Esophagus squamous epithelium (tissue), 4 donors: ENCODE data around the gene DUSP10.

Source experiments
- POLR2A ChIP-seq, 4 donors: fragments of 450-650 bp; IDR thresholded peaks; one replicate each; pipeline ENCODE4 v1.6.1; 2017; ENCODE audit warnings: antibody characterized with exemption in 4 of 4, mild to moderate bottlenecking in 4 of 4, moderate library complexity in 3 of 4
- TF ChIP-seq, protein P1 (sequence below), 6 experiments: fragments of 450-650 bp in 4 of 6; fragments of 200-600 bp in 2 of 6; sonication (generic) in 2 of 6; IDR thresholded peaks; one replicate each; pipeline ENCODE4 v1.5.1; 2016 to 2019; ENCODE audit warnings: antibody characterized with exemption in 6 of 6, mild to moderate bottlenecking in 4 of 6, moderate library complexity in 4 of 6

DNA sequence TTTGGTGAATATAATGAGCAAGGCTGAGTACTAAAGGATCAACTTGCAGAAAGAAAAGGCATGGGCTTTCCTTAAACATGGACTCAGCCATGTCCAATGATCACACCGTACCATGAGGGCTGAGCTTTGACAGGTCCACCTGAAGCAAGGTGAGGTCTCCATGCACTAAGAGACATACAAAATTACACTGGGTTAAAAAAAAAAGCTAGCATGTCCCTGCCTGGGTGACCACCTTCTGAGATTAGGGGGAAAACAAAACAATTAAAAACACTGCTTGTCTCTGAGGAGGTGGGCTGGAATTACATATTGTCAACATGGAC lies 22.7 kb downstream of the DUSP10 start:
- TF ChIP-seq, protein P1, sequence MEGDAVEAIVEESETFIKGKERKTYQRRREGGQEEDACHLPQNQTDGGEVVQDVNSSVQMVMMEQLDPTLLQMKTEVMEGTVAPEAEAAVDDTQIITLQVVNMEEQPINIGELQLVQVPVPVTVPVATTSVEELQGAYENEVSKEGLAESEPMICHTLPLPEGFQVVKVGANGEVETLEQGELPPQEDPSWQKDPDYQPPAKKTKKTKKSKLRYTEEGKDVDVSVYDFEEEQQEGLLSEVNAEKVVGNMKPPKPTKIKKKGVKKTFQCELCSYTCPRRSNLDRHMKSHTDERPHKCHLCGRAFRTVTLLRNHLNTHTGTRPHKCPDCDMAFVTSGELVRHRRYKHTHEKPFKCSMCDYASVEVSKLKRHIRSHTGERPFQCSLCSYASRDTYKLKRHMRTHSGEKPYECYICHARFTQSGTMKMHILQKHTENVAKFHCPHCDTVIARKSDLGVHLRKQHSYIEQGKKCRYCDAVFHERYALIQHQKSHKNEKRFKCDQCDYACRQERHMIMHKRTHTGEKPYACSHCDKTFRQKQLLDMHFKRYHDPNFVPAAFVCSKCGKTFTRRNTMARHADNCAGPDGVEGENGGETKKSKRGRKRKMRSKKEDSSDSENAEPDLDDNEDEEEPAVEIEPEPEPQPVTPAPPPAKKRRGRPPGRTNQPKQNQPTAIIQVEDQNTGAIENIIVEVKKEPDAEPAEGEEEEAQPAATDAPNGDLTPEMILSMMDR (IDR thresholded peaks at IDR 0.05), result no peak
- TF ChIP-seq POLR2A (IDR thresholded peaks at IDR 0.05), result no peak
